Spleen (tissue), 11 donors: Measurements from ENCODE around the gene VTI1A. TPM values are rescaled to one million over a fixed set of nuclear protein-coding genes. Genes with fewer than 3 reads are reported as not detected.

ENCODE experiments used
- DNase-seq: peaks from one replicate; pipeline ENCODE4 v3.0.0-alpha.2; 2020
- H3K27ac ChIP-seq, 8 donors: fragments of 200-600 bp; sonication (generic) in 7 of 8; 1 replicate in 4 of 8; 2 replicates in 4 of 8; pipeline versions ENCODE4 v1.5.0 to v1.8.0; 2016 to 2021; ENCODE audit warnings: inconsistent platforms in 4 of 8, mild to moderate bottlenecking in 4 of 8, moderate library complexity in 1 of 8
- H3K27me3 ChIP-seq, 7 donors: fragments of 200-600 bp; sonication (generic) in 6 of 7; replicated peaks in 1 of 7; 1 replicate in 4 of 7; 2 replicates in 3 of 7; pipeline versions ENCODE4 v1.5.0 to v1.8.0; 2016 to 2021; ENCODE audit warnings: inconsistent platforms in 3 of 7, mild to moderate bottlenecking in 1 of 7
- H3K36me3 ChIP-seq, 6 donors: fragments of 200-600 bp; sonication (generic) in 5 of 6; 1 replicate in 4 of 6; 2 replicates in 2 of 6; pipeline versions ENCODE4 v1.5.0 to v1.8.0; 2016 to 2021; ENCODE audit warnings: inconsistent platforms in 2 of 6
- H3K4me1 ChIP-seq, 6 donors: fragments of 200-600 bp; sonication (generic) in 5 of 6; 1 replicate in 3 of 6; 2 replicates in 3 of 6; pipeline versions ENCODE4 v1.5.0 to v1.8.0; 2016 to 2021; ENCODE audit warnings: inconsistent platforms in 3 of 6
- H3K4me3 ChIP-seq, 8 donors: fragments of 200-600 bp; sonication (generic) in 7 of 8; 1 replicate in 4 of 8; 2 replicates in 4 of 8; pipeline versions ENCODE4 v1.5.0 to v1.8.0; 2016 to 2021; ENCODE audit warnings: inconsistent platforms in 4 of 8, mild to moderate bottlenecking in 4 of 8, moderate library complexity in 2 of 8
- H3K9me3 ChIP-seq, 8 donors: fragments of 200-600 bp; sonication (generic) in 7 of 8; 1 replicate in 4 of 8; 2 replicates in 4 of 8; pipeline versions ENCODE4 v1.5.0 to v1.8.0; 2016 to 2021; ENCODE audit warnings: inconsistent platforms in 4 of 8
- POLR2A ChIP-seq, 3 donors: fragments of 450-650 bp; IDR thresholded peaks; one replicate each; pipeline ENCODE4 v1.5.1; 2017; ENCODE audit warnings: antibody characterized with exemption in 3 of 3, mild to moderate bottlenecking in 1 of 3
- POLR2AphosphoS5 ChIP-seq, 3 donors: sonication (generic); formaldehyde crosslinking; IDR thresholded peaks; one replicate each; pipeline ENCODE4 v1.5.1; 2017; ENCODE audit warnings: antibody characterized with exemption in 3 of 3
- WGBS, 5 donors: extraction: QIAGEN DNeasy Blood & Tissue Kit in 3 of 5; methylation state at CpG; one replicate each; pipeline versions ENCODE4 v1.1.5 to v1.1.7; 2013 to 2018; 5-methylcytosine and 5-hydroxymethylcytosine counted together
- intact Hi-C: fragments of 100-400 bp; cut with DNase I; formaldehyde crosslinking; loops from one replicate; pipeline ENCODE4 v1.15.0; 2023; ENCODE audit warnings: low total_unique reads
- polyA plus RNA-seq, 3 donors: library from polyadenylated mRNA; stranded (reverse); fragments of 200-250 nt; gene quantifications; one replicate each; pipeline ENCODE4 v1.2.1, GENCODE V29; 2013
- total RNA-seq, 7 donors: library from RNA; depleted of rRNA in 3 of 7; stranded (reverse); fragments of >200 nt in 3 of 7; fragmentation: NEBNext Ultra II Directional in 4 of 7; extraction: Animal tissue kit (Norgen Biotek cat#: 25700) in 4 of 7; gene quantifications; one replicate each; pipeline versions ENCODE4 v1.1.0 to v1.2.1, GENCODE V29; 2016 to 2021
- TF ChIP-seq, protein P1 (sequence below), 11 experiments: fragments of 200-600 bp in 7 of 11; fragments of 450-650 bp in 4 of 11; sonication (generic) in 4 of 11; IDR thresholded peaks in 8 of 11; conservative IDR thresholded peaks in 3 of 11; 1 replicate in 7 of 11; 2 replicates in 4 of 11; pipeline versions ENCODE4 v1.4.0 to v1.8.0; 2016 to 2021; ENCODE audit warnings: antibody characterized with exemption in 11 of 11, inconsistent platforms in 4 of 11, mild to moderate bottlenecking in 1 of 11
- donor health status: healthy with polysubstance abuse.
- donor health status: DM: no; HTN: no; CAD: no; lungs with moderate emphysema.
- donor health status: DM: no; HTN: no; CAD: no.
- donor health status: Bipolar disorder and iron deficiency.
- donor health status: healthy.
- donor health status: DM: no; HTN: no; CAD: no.
- donor health status: DM: yes; HTN: yes; CAD: no.

The VTI1A gene
- total and polyA plus RNA-seq, 10 donors: 7.8 to 129 (median 56.2) TPM

DNA sequence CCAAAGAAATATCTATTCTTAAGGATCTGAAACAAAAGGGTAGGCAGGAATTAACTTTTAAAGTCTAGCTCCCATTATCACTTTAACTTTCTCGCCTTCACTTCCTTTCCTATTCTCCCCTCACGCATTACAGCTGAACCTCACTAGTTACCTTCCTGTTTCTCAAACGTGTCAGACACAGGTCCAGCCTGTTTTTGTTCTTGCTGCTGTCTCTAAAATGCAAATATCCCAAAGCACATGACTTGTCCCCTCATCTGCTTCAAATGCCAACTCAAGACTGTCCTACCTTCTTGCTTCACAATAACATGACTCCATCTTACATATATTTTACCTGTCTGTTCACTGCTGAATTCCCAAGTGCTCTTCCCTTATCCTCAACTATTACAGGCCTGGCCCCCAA is 17.9 kb upstream of the VTI1A start:
- DNase-seq: no peak
- TF ChIP-seq POLR2AphosphoS5 (IDR thresholded peaks at IDR 0.05) (no peak), POLR2A (IDR thresholded peaks at IDR 0.05) (no peak)
- TF ChIP-seq, protein P1, sequence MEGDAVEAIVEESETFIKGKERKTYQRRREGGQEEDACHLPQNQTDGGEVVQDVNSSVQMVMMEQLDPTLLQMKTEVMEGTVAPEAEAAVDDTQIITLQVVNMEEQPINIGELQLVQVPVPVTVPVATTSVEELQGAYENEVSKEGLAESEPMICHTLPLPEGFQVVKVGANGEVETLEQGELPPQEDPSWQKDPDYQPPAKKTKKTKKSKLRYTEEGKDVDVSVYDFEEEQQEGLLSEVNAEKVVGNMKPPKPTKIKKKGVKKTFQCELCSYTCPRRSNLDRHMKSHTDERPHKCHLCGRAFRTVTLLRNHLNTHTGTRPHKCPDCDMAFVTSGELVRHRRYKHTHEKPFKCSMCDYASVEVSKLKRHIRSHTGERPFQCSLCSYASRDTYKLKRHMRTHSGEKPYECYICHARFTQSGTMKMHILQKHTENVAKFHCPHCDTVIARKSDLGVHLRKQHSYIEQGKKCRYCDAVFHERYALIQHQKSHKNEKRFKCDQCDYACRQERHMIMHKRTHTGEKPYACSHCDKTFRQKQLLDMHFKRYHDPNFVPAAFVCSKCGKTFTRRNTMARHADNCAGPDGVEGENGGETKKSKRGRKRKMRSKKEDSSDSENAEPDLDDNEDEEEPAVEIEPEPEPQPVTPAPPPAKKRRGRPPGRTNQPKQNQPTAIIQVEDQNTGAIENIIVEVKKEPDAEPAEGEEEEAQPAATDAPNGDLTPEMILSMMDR (IDR thresholded peaks at IDR 0.05 in 8 of 11, conservative IDR thresholded peaks at IDR 0.05 in 3 of 11): no peak
- intact Hi-C loops: no loop called here
- no peaks in the 10 kb centered on the region for H3K9me3 ChIP-seq
- H3K4me1 ChIP-seq: no peaks in the 10 kb centered on the region
- WGBS, 5 donors: 46 to 59% (median 52%) methylated on average over 3 of the region's 3 CpGs
- H3K27ac ChIP-seq: peak overlapping the region in 3 of 8 donors; percentile 9 to 47 (median 16)
- no peak overlapping the region for H3K4me3 ChIP-seq
- no peaks in the 10 kb centered on the region for H3K27me3 ChIP-seq
- peaks cover 0 to 100% (median 94%) of the 10 kb centered on the region in 6 donors for H3K36me3 ChIP-seq

DNA sequence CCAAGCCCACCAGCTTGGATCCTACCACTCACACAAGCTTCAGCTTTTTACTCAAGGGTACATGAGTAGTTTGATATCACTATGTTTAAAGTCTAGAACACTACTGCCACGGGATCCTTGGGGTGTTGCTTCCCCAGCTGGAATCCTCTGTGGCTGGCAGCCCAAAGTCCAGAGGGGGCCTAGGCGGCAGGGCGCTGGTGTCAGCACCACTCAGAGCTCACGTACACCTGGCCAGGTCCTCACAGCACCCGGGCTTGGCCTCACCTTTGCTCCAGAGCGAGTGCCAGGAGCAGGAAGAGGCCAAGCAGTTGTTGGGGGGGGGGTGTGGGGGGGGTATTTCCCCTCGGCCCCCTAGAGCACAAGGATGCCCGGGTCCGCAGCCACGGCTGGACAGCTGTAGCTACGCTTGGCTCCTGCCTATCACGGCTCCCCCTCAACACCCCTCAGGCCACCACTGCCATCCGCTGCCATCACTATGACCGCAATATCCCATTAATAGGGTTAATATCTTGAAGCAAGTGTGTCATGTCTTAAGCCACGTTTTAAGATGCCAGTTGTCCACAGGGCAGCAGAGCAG is 17.3 kb upstream of the VTI1A start:
- no peak for TF ChIP-seq POLR2A (IDR thresholded peaks at IDR 0.05)
- TF ChIP-seq POLR2AphosphoS5 (IDR thresholded peaks at IDR 0.05): peak in 2 of 3 donors; percentile 12 to 68
- Histone ChIP-seq H3K27ac (peak overlapping the region in 3 of 8 donors; percentile 9 to 47 (median 16)), H3K4me1 (no peaks in the 10 kb centered on the region), H3K9me3 (no peaks in the 10 kb centered on the region), H3K36me3 (peaks cover 0 to 100% (median 91%) of the 10 kb centered on the region in 6 donors), H3K4me3 (no peak overlapping the region), H3K27me3 (no peaks in the 10 kb centered on the region)
- peak; percentile 72 for DNase-seq
- intact Hi-C loops: loop anchor here (10.0 kb wide), 1 partner anchor 105 kb away; no protein-coding TSS in a partner anchor
- WGBS, 5 donors: 81 to 91% (median 86%) methylated on average over 12 to 15 of the region's 15 CpGs

DNA sequence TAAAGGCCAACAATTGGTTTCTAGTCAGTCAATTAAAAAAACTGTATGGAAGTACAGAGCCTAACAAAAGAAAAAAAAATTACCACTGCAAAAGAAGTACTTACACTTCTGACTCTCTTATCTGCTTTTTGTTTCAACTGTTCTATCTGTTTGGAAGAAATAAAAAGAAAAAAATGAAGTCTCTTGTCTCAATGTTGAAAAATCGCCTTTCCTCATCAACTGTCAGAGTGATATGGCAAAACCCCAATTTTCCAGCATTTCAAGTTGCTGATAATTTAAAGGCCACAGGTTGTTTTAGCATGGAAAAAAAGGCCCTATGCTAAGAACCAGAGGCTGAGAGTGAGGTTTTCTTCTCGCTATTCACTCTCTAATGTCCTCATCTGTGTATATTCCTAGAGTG is 13.9 kb upstream of the VTI1A start:
- no peak for DNase-seq
- intact Hi-C loops: loop anchor here (10.0 kb wide), 1 partner anchor 108 kb away; no protein-coding TSS in a partner anchor
- H3K9me3 ChIP-seq: no peaks in the 10 kb centered on the region
- no peak overlapping the region for H3K27ac ChIP-seq
- H3K4me3 ChIP-seq: no peak overlapping the region
- TF ChIP-seq POLR2A (IDR thresholded peaks at IDR 0.05) (no peak), POLR2AphosphoS5 (IDR thresholded peaks at IDR 0.05) (no peak)
- TF ChIP-seq, protein P1 (IDR thresholded peaks at IDR 0.05 in 8 of 11, conservative IDR thresholded peaks at IDR 0.05 in 3 of 11): no peak
- no peaks in the 10 kb centered on the region for H3K4me1 ChIP-seq
- no peaks in the 10 kb centered on the region for H3K27me3 ChIP-seq
- peaks cover 0 to 100% (median 83%) of the 10 kb centered on the region in 6 donors for H3K36me3 ChIP-seq
- WGBS, 5 donors: 89 to 98% (median 95%) methylated on average over 2 of the region's 2 CpGs

DNA sequence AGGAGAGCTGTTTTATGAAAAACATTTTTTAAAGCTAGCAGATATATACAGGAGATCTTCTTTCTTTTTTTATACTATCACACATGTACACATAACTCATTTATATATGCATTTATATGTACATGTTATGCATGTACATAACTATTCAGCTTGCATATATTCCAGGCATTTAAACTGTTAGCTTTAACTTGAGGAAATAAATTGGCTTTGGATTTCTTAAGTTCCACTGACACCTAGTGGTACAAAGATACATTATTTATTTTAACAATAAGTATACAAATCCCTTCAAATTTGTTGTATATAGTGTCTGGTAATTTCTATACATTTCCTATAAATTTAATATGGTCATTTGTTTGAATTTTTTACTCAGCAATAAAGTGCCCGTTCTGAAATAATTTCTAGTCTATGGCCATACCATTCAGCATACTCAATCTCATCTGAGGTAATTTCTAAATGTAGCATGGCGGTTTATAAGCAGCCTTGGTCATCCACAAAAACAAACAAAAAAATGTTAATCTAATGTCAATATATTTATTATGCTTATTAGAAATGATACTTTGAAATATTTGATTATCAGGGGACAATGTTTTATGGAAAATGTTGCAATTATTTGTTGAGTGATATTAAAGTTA is 11.9 kb upstream of the VTI1A start:
- TF ChIP-seq, protein P1 (IDR thresholded peaks at IDR 0.05 in 8 of 11, conservative IDR thresholded peaks at IDR 0.05 in 3 of 11): peak in 6 of 11 experiments; percentile 14 to 44 (median 29)
- TF ChIP-seq POLR2A (IDR thresholded peaks at IDR 0.05) (no peak), POLR2AphosphoS5 (IDR thresholded peaks at IDR 0.05) (no peak)
- DNase-seq: no peak
- H3K4me1 ChIP-seq: no peaks in the 10 kb centered on the region
- 89 to 97% (median 93%) methylated on average over 2 of the region's 2 CpGs for WGBS, 5 donors
- H3K9me3 ChIP-seq: no peaks in the 10 kb centered on the region
- H3K27ac ChIP-seq: no peak overlapping the region
- peaks cover 0 to 100% (median 81%) of the 10 kb centered on the region in 6 donors for H3K36me3 ChIP-seq
- no peak overlapping the region for H3K4me3 ChIP-seq
- no peaks in the 10 kb centered on the region for H3K27me3 ChIP-seq
- intact Hi-C loops: loop anchor here (10.0 kb wide), 1 partner anchor 110 kb away; no protein-coding TSS in a partner anchor
